Measurements from ENCODE around the gene ATP1B2. TPM values are rescaled to one million over a fixed set of nuclear protein-coding genes. Genes with fewer than 3 reads are reported as not detected.

Gene ATP1B2
- total and polyA plus RNA-seq, 9 of the 15 experiments (the other 6 are each of a cell fraction or from before 2014, with no cell fraction given), result 0.23 to 6.0 (median 0.99) TPM

GRCh38 chr17:7687072-7687907, 36.6 kb downstream of the ATP1B2 start, which contains the start of gene TP53 (continued):
- TF ChIP-seq CREB3L1 (IDR thresholded peaks at IDR 0.05; ENCODE audit: borderline replicate concordance, low read depth) (no peak), ZNF785 (CRISPR knock-in tag; IDR thresholded peaks at IDR 0.05) (no peak), ZNF41 (CRISPR knock-in tag; conservative IDR thresholded peaks at IDR 0.05) (no peak), ATF6 (CRISPR knock-in tag; IDR thresholded peaks at IDR 0.05) (0 out of 2 replicates have a peak, but pooled peaks have one; percentile 13), ZNF584 (CRISPR knock-in tag; IDR thresholded peaks at IDR 0.05; ENCODE audit: low read depth) (no peak), JUN (IDR thresholded peaks at IDR 0.05; ENCODE audit: borderline replicate concordance, low read depth, low read length) (peak; percentile 21; the same call in 1 of the 2 replicates), JUN (CRISPR knock-in tag; IDR thresholded peaks at IDR 0.05; ENCODE audit: borderline replicate concordance) (no peak), NCOA4 (IDR thresholded peaks at IDR 0.05; ENCODE audit: partially characterized antibody) (no peak), ZBTB40 (IDR thresholded peaks at IDR 0.05) (peak; percentile 22; the same call in 1 of the 2 replicates), ZBTB40 (CRISPR knock-in tag; IDR thresholded peaks at IDR 0.05) (0 out of 2 replicates have a peak, but pooled peaks have one; percentile 34), NFXL1 (CRISPR knock-in tag; IDR thresholded peaks at IDR 0.05) (no peak), EHMT2 (IDR thresholded peaks at IDR 0.05) (no peak), HMBOX1 (IDR thresholded peaks at IDR 0.05) (no peak), ZZZ3 (IDR thresholded peaks at IDR 0.05) (no peak)
